IPS-NIHi7 (cell line): ENCODE data around the gene UBXN10.

Experiments
- DNase-seq: peaks from one replicate; pipeline ENCODE4 v3.0.0; 2012; ENCODE audit warnings: mixed read lengths; ENCODE audit errors: extremely low spot score

UBXN10 gene

GRCh38 chr1:20234788-20235535 is 49.1 kb downstream of the UBXN10 start:
- no peak for DNase-seq

- no peak for DNase-seq
Measured at GRCh38 chr1:20237646-20238045, 51.8 kb downstream of the UBXN10 start.

GRCh38 chr1:20240012-20240411 is 54.1 kb downstream of the UBXN10 start:
- no peak for DNase-seq

GRCh38 chr1:20242890-20243479 is 57.1 kb downstream of the UBXN10 start:
- no peak for DNase-seq
